Peyer's patch (tissue), 4 donors: ENCODE data around the gene MATK. TPM values are rescaled to one million over a fixed set of nuclear protein-coding genes. Genes with fewer than 3 reads are reported as not detected.

Source experiments
- DNase-seq, 3 donors: peaks; one replicate each; pipeline ENCODE4 v3.0.0-alpha.2; 2017 to 2019
- H3K27ac ChIP-seq, 4 donors: fragments of 200-600 bp; sonication (generic); one replicate each; pipeline ENCODE4 v1.5.1; 2016 to 2019
- H3K27me3 ChIP-seq, 2 donors: fragments of 200-600 bp; sonication (generic); one replicate each; pipeline ENCODE4 v1.5.1; 2019
- H3K36me3 ChIP-seq, 3 donors: fragments of 200-600 bp; sonication (generic); one replicate each; pipeline ENCODE4 v1.5.1; 2016 to 2019
- H3K4me1 ChIP-seq, 4 donors: fragments of 200-600 bp; sonication (generic); one replicate each; pipeline ENCODE4 v1.5.1; 2016 to 2019
- H3K4me3 ChIP-seq, 4 donors: fragments of 200-600 bp; sonication (generic); 1 replicate in 3 of 4; 2 replicates in 1 of 4; pipeline ENCODE4 v1.5.1; 2016 to 2019; ENCODE audit warnings: mild to moderate bottlenecking in 1 of 4
- H3K9me3 ChIP-seq, 4 donors: fragments of 200-600 bp; sonication (generic); one replicate each; pipeline ENCODE4 v1.5.1; 2016 to 2019; ENCODE audit warnings: mild to moderate bottlenecking in 1 of 4
- CTCF ChIP-seq, 6 experiments: fragments of 450-650 bp in 4 of 6; fragments of 200-600 bp in 2 of 6; sonication (generic) in 1 of 6; IDR thresholded peaks; one replicate each; pipeline ENCODE4 v1.5.1; 2017 to 2019; ENCODE audit warnings: antibody characterized with exemption in 6 of 6, mild to moderate bottlenecking in 3 of 6, moderate library complexity in 1 of 6
- POLR2A ChIP-seq, 2 donors: fragments of 450-650 bp; IDR thresholded peaks; one replicate each; pipeline ENCODE4 v1.5.1; 2017; ENCODE audit warnings: antibody characterized with exemption in 2 of 2, mild to moderate bottlenecking in 2 of 2, moderate library complexity in 2 of 2
- total RNA-seq, 4 donors: library from RNA; depleted of rRNA; stranded (reverse); fragments of >200 nt; gene quantifications; one replicate each; pipeline ENCODE4 v1.1.0, GENCODE V29; 2016

Gene MATK
- total RNA-seq, 4 donors from 2014 or later, result 2.5 to 13.1 (median 5.6) TPM

GRCh38 chr19:3775831-3776230 lies 10.3 kb downstream of the MATK start:
- H3K4me1 ChIP-seq, result no peaks in the 10 kb centered on the region
- TF ChIP-seq POLR2A (IDR thresholded peaks at IDR 0.05), result no peak
- TF ChIP-seq CTCF (IDR thresholded peaks at IDR 0.05), result no peak

GRCh38 chr19:3775374-3775711 lies 10.8 kb downstream of the MATK start:
- H3K36me3 ChIP-seq, result no peaks in the 10 kb centered on the region
- H3K4me1 ChIP-seq, result no peaks in the 10 kb centered on the region
- H3K27me3 ChIP-seq, result no peaks in the 10 kb centered on the region
- H3K9me3 ChIP-seq, result no peaks in the 10 kb centered on the region
- TF ChIP-seq POLR2A (IDR thresholded peaks at IDR 0.05), result no peak
- TF ChIP-seq CTCF (IDR thresholded peaks at IDR 0.05), result no peak
- DNase-seq, result no peak
- H3K27ac ChIP-seq, result no peak overlapping the region
- no peak overlapping the region for H3K4me3 ChIP-seq

More at GRCh38 chr19:3775831-3776230, 10.3 kb downstream of the MATK start:
- no peak for DNase-seq
- Histone ChIP-seq H3K9me3 (no peaks in the 10 kb centered on the region), H3K27ac (no peak overlapping the region), H3K27me3 (no peaks in the 10 kb centered on the region), H3K36me3 (no peaks in the 10 kb centered on the region), H3K4me3 (no peak overlapping the region)

- no peaks in the 10 kb centered on the region for H3K4me1 ChIP-seq
- H3K27me3 ChIP-seq, result no peaks in the 10 kb centered on the region
- TF ChIP-seq CTCF (IDR thresholded peaks at IDR 0.05) (no peak), POLR2A (IDR thresholded peaks at IDR 0.05) (no peak)
- H3K4me3 ChIP-seq, result no peak overlapping the region
- no peak for DNase-seq
- no peaks in the 10 kb centered on the region for H3K9me3 ChIP-seq
- H3K27ac ChIP-seq, result no peak overlapping the region
- H3K36me3 ChIP-seq, result no peaks in the 10 kb centered on the region
Measured at GRCh38 chr19:3774621-3775373, 11.4 kb downstream of the MATK start.

- Histone ChIP-seq H3K27ac (no peak overlapping the region), H3K9me3 (no peaks in the 10 kb centered on the region), H3K36me3 (peaks cover 0 to 2% (median 0%) of the 10 kb centered on the region in 3 donors), H3K27me3 (no peaks in the 10 kb centered on the region), H3K4me3 (no peak overlapping the region), H3K4me1 (no peaks in the 10 kb centered on the region)
- DNase-seq, result no peak
- no peak for TF ChIP-seq POLR2A (IDR thresholded peaks at IDR 0.05)
- TF ChIP-seq CTCF (IDR thresholded peaks at IDR 0.05), result no peak
Measured at GRCh38 chr19:3773814-3774515, 12.2 kb downstream of the MATK start.

GRCh38 chr19:3771906-3772455 lies 14.2 kb downstream of the MATK start, which contains the start of gene RAX2:
TSS of gene RAX2 (minus strand) at chr19:3772228. CDS start at chr19:3771742, 486 bp downstream.
- no peaks in the 10 kb centered on the region for H3K4me1 ChIP-seq
- H3K27ac ChIP-seq, result no peak within 1 kb of the TSS
- no peak within 1 kb of the TSS for H3K4me3 ChIP-seq
- H3K36me3 ChIP-seq, result peaks cover 0 to 22% (median 0%) of the 10 kb centered on the region in 3 donors
- no peak for DNase-seq
- H3K27me3 ChIP-seq, result no peaks in the 10 kb centered on the region
- no peaks in the 10 kb centered on the region for H3K9me3 ChIP-seq
- TF ChIP-seq POLR2A (IDR thresholded peaks at IDR 0.05) (no peak), CTCF (IDR thresholded peaks at IDR 0.05) (no peak)
